Right lobe of liver (tissue), 6 donors: ENCODE data around the gene GATAD2B. TPM values are rescaled to one million over a fixed set of nuclear protein-coding genes. Genes with fewer than 3 reads are reported as not detected.
A peak's percentile ranks its signal among the peaks of the same experiment; 100 is the strongest.
"Not testable (repeated sequence)": the region's sequence is repeated elsewhere in the genome, so short reads cannot be mapped to it uniquely, and the experiment has no call there.

Source experiments
- ATAC-seq, 4 donors: fragments of 200-7000 bp; cut with Tn5 transposase; one replicate each; pipeline ENCODE4 v1.9.1; 2020; ENCODE audit warnings: mild to moderate bottlenecking in 4 of 4, moderate library complexity in 4 of 4
- DNase-seq, 3 donors: peaks; one replicate each; pipeline ENCODE4 v3.0.0-alpha.2; 2020
- H3K27ac ChIP-seq, 3 donors: fragments of 200-600 bp; one replicate each; pipeline ENCODE4 v1.8.0; 2022
- H3K27me3 ChIP-seq, 2 donors: fragments of 200-600 bp; one replicate each; pipeline ENCODE4 v1.8.0; 2022
- H3K36me3 ChIP-seq, 4 donors: fragments of 200-600 bp; sonication (generic) in 1 of 4; one replicate each; pipeline versions ENCODE4 v1.5.1 to v1.8.0; 2017 to 2022; ENCODE audit warnings: control low read depth in 1 of 4
- H3K4me1 ChIP-seq, 4 donors: fragments of 200-600 bp; sonication (generic) in 1 of 4; one replicate each; pipeline versions ENCODE4 v1.5.1 to v1.8.0; 2017 to 2022; ENCODE audit warnings: control low read depth in 1 of 4
- H3K4me3 ChIP-seq, 3 donors: fragments of 200-600 bp; one replicate each; pipeline ENCODE4 v1.8.0; 2022
- H3K9me3 ChIP-seq, 4 donors: fragments of 200-600 bp; sonication (generic) in 1 of 4; one replicate each; pipeline versions ENCODE4 v1.5.1 to v1.8.0; 2017 to 2022; ENCODE audit warnings: control low read depth in 1 of 4
- CTCF ChIP-seq, 4 donors: fragments of 200-600 bp in 3 of 4; fragments of 450-650 bp in 1 of 4; IDR thresholded peaks; one replicate each; pipeline versions ENCODE4 v1.5.1 to v1.8.0; 2016 to 2022; ENCODE audit warnings: antibody characterized with exemption in 4 of 4, mild to moderate bottlenecking in 2 of 4
- POLR2A ChIP-seq: fragments of 450-650 bp; IDR thresholded peaks from one replicate; pipeline ENCODE4 v1.6.1; 2017; ENCODE audit warnings: antibody characterized with exemption, mild to moderate bottlenecking
- WGBS: methylation state at CpG from one replicate; pipeline ENCODE4 v1.1.6; 2018; ENCODE audit warnings: low coverage, low lambda C conversion rate; ENCODE audit not compliant: insufficient coverage; ENCODE audit errors: missing lambda C conversion rate; 5-methylcytosine and 5-hydroxymethylcytosine counted together
- intact Hi-C, 2 donors: fragments of 100-400 bp; cut with DNase I; formaldehyde crosslinking; loops; one replicate each; pipeline versions ENCODE4 v1.11.2 to v1.14.1; 2022
- total RNA-seq, 6 experiments: library from RNA; depleted of rRNA in 2 of 6; stranded (reverse); fragments of >200 nt in 2 of 6; fragmentation: NEBNext Ultra II Directional in 3 of 6; extraction: Animal tissue kit (Norgen Biotek cat#: 25700) in 3 of 6; gene quantifications; one replicate each; pipeline versions ENCODE4 v1.1.0 to v1.2.4, GENCODE V29; 2016 to 2023
- donor health status: DM: no; HTN: yes; CAD: no.
- donor health status: DM: no; HTN: no; CAD: no.
- donor health status: DM: no; HTN: no; CAD: no.
- donor health status: DM: no; HTN: yes; CAD: no.
- donor health status: DM: no; HTN: yes; CAD: no.

GATAD2B gene
- total RNA-seq, 6 experiments from 2014 or later, result 9.8 to 20.3 (median 16.8) TPM

GRCh38 chr1:153770797-153771196, 152.0 kb downstream of the GATAD2B start:
- ATAC-seq, result no peak
- no peaks in the 10 kb centered on the region for H3K27me3 ChIP-seq
- H3K4me1 ChIP-seq, result peaks cover 3 to 47% (median 22%) of the 10 kb centered on the region in 4 donors
- intact Hi-C loops, result loop anchor here in 1 of 2 donors (10.0 kb wide), 1 partner anchor 96 kb away; the partner anchor contains the start of genes ILF2 and NPR1
- H3K4me3 ChIP-seq, result no peak overlapping the region
- WGBS, result 73% methylated on average over 5 of the region's 11 CpGs
- H3K9me3 ChIP-seq, result no peaks in the 10 kb centered on the region
- peak in 1 of 3 donors; percentile 58 for DNase-seq
- peaks cover 0 to 33% (median 5%) of the 10 kb centered on the region in 4 donors for H3K36me3 ChIP-seq
- TF ChIP-seq CTCF (IDR thresholded peaks at IDR 0.05) (no peak), POLR2A (no peak)
- peak overlapping the region in 1 of 3 donors; percentile 1 for H3K27ac ChIP-seq

- intact Hi-C loops, result no loop called here
- TF ChIP-seq POLR2A, result no peak
- no peak for TF ChIP-seq CTCF (IDR thresholded peaks at IDR 0.05)
- DNase-seq (no peak), ATAC-seq (no peak)
- 63% methylated on average over 2 of the region's 3 CpGs for WGBS
- Histone ChIP-seq H3K4me1 (peaks cover 3 to 38% (median 22%) of the 10 kb centered on the region in 4 donors), H3K9me3 (no peaks in the 10 kb centered on the region), H3K4me3 (no peak overlapping the region), H3K36me3 (peaks cover 0 to 49% (median 6%) of the 10 kb centered on the region in 4 donors), H3K27ac (peak overlapping the region; percentile 64 to 92 (median 89)), H3K27me3 (no peaks in the 10 kb centered on the region)
Measured at GRCh38 chr1:153769221-153769620, 153.6 kb downstream of the GATAD2B start.

- intact Hi-C loops, result no loop called here
- Histone ChIP-seq H3K27ac (peak overlapping the region; percentile 64 to 92 (median 89)), H3K4me1 (peaks cover 3 to 36% (median 23%) of the 10 kb centered on the region in 4 donors), H3K27me3 (no peaks in the 10 kb centered on the region), H3K4me3 (no peak overlapping the region), H3K9me3 (no peaks in the 10 kb centered on the region), H3K36me3 (peaks cover 0 to 51% (median 6%) of the 10 kb centered on the region in 4 donors)
- DNase-seq (peak; percentile 58 to 91 (median 77)), ATAC-seq (peak; percentile 83 to 88 (median 86))
- WGBS, result 27% methylated on average over 4 of the region's 4 CpGs
- no peak for TF ChIP-seq POLR2A
- TF ChIP-seq CTCF (IDR thresholded peaks at IDR 0.05), result no peak
Measured at GRCh38 chr1:153768316-153769181, 154.2 kb downstream of the GATAD2B start.

GRCh38 chr1:153767519-153767918, 155.3 kb downstream of the GATAD2B start:
- ATAC-seq (no peak), DNase-seq (peak in 1 of 3 donors; percentile 58)
- intact Hi-C loops, result no loop called here

GRCh38 chr1:153766663-153767062, 156.1 kb downstream of the GATAD2B start:
- H3K9me3 ChIP-seq, intact Hi-C loops, H3K4me3 ChIP-seq, ATAC-seq, H3K27me3 ChIP-seq: not testable (repeated sequence)
- Histone ChIP-seq H3K4me1 (peaks cover 3 to 36% (median 23%) of the 10 kb centered on the region in 4 donors), H3K36me3 (peaks cover 0 to 50% (median 8%) of the 10 kb centered on the region in 4 donors), H3K27ac (peak overlapping the region in 2 of 3 donors; percentile 42 to 92)
- WGBS, result 37% methylated on average over 7 of the region's 10 CpGs
- peak in 1 of 3 donors; percentile 60 for DNase-seq

More at GRCh38 chr1:153767519-153767918, 155.3 kb downstream of the GATAD2B start:
- TF ChIP-seq POLR2A (no peak), CTCF (IDR thresholded peaks at IDR 0.05) (no peak)
- Histone ChIP-seq H3K36me3 (peaks cover 0 to 55% (median 6%) of the 10 kb centered on the region in 4 donors), H3K4me1 (peaks cover 3 to 36% (median 23%) of the 10 kb centered on the region in 4 donors), H3K27me3 (no peaks in the 10 kb centered on the region), H3K9me3 (no peaks in the 10 kb centered on the region), H3K4me3 (no peak overlapping the region), H3K27ac (peak overlapping the region; percentile 59 to 92 (median 89))
- no CpG with 5 or more reads among the region's 11 CpGs for WGBS
